GM19438 (cell line): Measurements from ENCODE around the gene AFP.
"Not testable (repeated sequence)": the region's sequence is repeated elsewhere in the genome, so short reads cannot be mapped to it uniquely, and the experiment has no call there.

Experiments used
- ATAC-seq: cut with Tn5 transposase; IDR thresholded peaks from one replicate; pipeline ENCODE4 v1.9.1; 2021; ENCODE audit warnings: low read depth; ENCODE audit not compliant: unreplicated experiment

AFP gene

DNA sequence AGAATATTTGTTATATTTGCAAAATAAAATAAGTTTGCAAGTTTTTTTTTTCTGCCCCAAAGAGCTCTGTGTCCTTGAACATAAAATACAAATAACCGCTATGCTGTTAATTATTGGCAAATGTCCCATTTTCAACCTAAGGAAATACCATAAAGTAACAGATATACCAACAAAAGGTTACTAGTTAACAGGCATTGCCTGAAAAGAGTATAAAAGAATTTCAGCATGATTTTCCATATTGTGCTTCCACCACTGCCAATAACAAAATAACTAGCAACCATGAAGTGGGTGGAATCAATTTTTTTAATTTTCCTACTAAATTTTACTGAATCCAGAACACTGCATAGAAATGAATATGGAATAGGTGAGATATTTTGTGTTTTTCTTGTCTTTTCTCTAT, at the start of gene AFP:
Gene AFP (plus strand): TSS at position 238 of the 400 bp plus-strand sequence. CDS start 42 bp downstream, at position 280.
- ATAC-seq, result no peak

DNA sequence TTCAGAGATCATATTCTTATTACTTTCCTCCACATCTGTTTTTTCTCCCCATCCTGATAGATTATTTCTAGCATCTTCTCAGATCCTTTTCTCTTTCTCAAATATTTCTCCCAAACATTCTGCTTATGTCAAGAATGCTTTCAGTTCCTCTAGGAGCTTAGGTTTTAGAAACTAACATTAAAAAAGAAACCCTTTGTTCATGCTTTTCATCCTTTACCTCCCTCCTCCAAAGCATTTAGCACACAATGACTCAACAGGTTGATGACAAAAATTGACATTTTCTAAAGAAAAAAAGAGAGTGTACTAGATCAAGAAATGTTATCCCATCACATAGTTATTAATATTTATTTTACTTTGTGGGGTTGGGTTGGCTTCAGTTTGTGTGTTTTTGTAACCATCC, 48.5 kb upstream of the AFP start:
- ATAC-seq, result no peak

GRCh38 chr4:73388887-73389286, 47.1 kb upstream of the AFP start:
- ATAC-seq, result no peak

GRCh38 chr4:73389663-73390062, 46.4 kb upstream of the AFP start:
- ATAC-seq, result not testable (repeated sequence)

DNA sequence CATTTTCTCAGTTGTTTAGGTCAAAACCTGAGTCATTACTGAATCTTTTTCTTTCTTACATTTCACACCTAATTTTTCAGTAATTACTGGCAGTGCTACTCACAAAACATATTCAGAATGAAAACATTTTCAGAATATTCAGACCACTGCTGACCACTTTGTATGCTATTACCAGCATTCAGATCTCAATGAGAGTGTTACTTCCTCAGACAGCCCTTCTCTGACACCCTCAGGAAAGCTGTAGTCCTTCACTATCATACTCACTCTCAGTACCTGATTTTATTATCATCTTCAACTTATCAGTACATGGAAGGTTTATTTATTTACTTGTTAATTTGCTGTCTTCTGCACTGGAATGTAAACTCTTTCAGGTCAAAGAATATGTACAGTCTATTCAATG, 44.2 kb upstream of the AFP start:
- ATAC-seq, result no peak

GRCh38 chr4:73392936-73393335, 43.1 kb upstream of the AFP start:
- no peak for ATAC-seq

GRCh38 chr4:73396304-73396703, 39.7 kb upstream of the AFP start:
- ATAC-seq, result no peak

DNA sequence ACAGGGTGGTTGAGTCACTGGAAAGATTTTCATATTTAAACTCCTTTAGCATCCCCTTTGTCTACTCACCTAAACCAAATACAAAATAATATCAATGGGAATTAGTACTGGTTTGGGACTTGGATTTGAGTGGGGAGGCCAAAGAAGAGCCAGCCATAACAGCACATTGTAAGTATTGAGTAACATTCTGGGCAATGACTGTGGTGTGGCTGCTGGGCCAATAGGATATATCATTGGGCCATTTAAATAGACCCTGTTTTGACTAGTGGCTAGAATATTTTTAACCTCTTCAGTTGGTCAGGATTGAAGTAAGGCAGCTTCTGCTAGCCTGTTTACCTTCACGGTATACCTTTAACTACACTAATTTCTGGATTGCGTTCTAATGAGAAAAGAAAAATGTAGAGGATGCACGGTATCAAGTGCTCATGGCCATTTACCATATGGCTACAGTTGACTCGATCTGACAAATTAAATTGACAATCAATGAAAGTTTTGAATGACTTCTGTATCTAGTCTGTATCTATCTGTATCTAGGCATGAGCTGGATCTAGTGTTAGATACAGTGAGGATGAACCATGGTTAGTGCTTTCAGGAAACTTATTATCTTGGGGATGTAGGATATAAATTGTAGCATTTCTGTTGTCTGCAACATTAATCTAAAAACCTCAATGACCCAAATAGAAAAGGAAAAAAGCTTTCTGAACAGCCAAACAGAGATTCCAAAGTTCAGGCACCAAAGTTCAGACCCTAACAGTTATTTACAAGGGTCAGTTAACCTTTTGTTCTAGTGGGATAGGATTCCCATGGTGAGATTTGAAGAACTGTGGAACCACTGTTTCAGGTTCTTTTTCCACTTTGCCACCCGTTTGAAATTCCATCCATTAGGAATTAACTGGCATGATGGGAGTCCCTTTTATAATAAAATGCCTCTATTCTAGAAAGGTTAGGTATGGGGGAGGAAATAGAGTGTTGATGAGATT, 38.7 kb upstream of the AFP start:
- no peak for ATAC-seq

DNA sequence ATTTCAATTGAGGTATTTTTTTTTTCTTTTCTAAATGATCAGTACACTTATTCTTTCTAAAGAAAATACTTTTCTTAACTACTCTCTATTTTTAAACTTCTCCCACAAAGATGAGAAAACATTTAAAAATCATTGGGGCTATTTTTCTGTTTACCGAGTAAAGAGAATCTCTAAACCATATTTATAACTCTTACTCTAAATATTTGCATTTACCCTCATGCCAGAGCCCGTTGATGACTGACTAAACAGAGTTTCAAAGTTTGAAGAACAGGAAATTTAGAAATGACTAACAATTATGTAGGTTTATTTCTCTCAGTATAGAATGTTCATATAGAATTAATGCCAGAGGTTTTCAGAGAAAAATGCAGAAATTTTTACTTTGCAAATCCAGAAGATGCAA, 34.6 kb upstream of the AFP start:
- ATAC-seq, result no peak

- ATAC-seq, result no peak
Measured at GRCh38 chr4:73404042-73404441, 32.0 kb upstream of the AFP start, which contains the start of gene ALB. ALB (plus strand) TSS chr4:73404287; CDS start chr4:73404328, 41 bp downstream.

- ATAC-seq, result no peak
Measured at GRCh38 chr4:73404457-73404856, 31.6 kb upstream of the AFP start.

- no peak for ATAC-seq
Measured at GRCh38 chr4:73405138-73405537, 30.9 kb upstream of the AFP start.

GRCh38 chr4:73406548-73406875, 29.5 kb upstream of the AFP start:
- ATAC-seq, result no peak

DNA sequence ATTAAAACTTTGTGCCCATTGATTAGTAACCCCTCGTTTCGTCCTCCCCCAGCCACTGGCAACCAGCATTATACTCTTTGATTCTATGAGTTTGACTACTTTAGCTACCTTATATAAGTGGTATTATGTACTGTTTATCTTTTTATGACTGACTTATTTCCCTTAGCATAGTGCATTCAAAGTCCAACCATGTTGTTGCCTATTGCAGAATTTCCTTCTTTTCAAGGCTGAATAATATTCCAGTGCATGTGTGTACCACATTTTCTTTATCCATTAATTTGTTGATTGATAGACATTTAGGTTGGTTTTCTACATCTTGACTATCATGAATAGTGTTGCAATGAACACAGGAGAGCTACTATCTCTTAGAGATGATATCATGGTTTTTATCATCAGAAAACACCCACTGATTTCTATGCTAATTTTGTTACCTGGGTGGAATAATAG, 28.8 kb upstream of the AFP start:
- ATAC-seq, result no peak

- ATAC-seq, result no peak
Measured at GRCh38 chr4:73408181-73408867, 27.7 kb upstream of the AFP start.

DNA sequence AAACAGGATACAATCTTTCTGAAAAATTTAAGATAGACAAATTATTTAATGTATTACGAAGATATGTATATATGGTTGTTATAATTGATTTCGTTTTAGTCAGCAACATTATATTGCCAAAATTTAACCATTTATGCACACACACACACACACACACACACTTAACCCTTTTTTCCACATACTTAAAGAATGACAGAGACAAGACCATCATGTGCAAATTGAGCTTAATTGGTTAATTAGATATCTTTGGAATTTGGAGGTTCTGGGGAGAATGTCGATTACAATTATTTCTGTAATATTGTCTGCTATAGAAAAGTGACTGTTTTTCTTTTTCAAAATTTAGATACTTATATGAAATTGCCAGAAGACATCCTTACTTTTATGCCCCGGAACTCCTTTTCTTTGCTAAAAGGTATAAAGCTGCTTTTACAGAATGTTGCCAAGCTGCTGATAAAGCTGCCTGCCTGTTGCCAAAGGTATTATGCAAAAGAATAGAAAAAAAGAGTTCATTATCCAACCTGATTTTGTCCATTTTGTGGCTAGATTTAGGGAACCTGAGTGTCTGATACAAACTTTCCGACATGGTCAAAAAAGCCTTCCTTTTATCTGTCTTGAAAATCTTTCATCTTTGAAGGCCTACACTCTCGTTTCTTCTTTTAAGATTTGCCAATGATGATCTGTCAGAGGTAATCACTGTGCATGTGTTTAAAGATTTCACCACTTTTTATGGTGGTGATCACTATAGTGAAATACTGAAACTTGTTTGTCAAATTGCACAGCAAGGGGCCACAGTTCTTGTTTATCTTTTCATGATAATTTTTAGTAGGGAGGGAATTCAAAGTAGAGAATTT, 26.8 kb upstream of the AFP start:
- no peak for ATAC-seq

GRCh38 chr4:73409978-73410548, 26.0 kb upstream of the AFP start:
- ATAC-seq, result no peak

DNA sequence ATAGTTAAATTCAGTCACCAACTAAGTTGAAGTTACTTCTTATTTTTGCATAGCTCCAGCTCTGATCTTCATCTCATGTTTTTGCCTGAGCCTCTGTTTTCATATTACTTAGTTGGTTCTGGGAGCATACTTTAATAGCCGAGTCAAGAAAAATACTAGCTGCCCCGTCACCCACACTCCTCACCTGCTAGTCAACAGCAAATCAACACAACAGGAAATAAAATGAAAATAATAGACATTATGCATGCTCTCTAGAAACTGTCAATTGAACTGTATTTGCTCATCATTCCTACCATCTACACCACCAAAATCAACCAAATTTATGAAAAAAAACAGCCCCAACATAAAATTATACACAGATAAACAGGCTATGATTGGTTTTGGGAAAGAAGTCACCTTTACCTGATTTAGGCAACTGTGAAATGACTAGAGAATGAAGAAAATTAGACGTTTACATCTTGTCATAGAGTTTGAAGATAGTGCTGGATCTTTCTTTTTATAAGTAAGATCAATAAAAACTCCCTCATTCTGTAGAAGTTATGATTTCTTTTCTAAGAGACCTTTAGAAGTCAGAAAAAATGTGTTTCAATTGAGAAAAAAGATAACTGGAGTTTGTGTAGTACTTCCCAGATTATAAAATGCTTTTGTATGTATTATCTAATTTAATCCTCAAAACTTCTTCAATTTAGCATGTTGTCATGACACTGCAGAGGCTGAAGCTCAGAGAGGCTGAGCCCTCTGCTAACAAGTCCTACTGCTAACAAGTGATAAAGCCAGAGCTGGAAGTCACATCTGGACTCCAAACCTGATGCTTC, 24.9 kb upstream of the AFP start:
- ATAC-seq, result no peak

GRCh38 chr4:73411731-73412414, 24.1 kb upstream of the AFP start:
- ATAC-seq, result no peak
